ENCODE data around the gene MT1B. TPM values are rescaled to one million over a fixed set of nuclear protein-coding genes. Genes with fewer than 3 reads are reported as not detected.
"Not testable (repeated sequence)": the region's sequence is repeated elsewhere in the genome, so short reads cannot be mapped to it uniquely, and the experiment has no call there.

The MT1B gene
- total RNA-seq, 1 experiment from 2014 or later = not detected

DNA sequence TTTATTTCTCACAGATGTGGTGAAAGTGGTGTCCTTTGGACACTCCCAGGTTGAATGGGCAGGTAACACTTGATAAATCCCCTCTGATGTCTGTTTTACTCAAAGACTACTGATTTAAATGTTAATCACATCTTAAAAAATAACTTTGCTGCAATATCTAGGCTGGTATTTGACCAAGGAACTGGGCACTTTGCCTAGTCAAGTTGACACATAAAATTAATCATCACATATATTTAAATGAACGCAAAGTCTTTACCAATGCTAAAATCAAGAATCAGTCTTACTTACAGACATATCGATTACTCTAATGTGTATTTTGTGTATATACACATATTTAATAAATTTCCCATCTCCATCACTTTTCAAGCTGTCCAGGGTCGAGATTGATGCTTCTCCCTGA, 36.3 kb upstream of the MT1B start:
- H3K27me3 ChIP-seq = no peaks in the 10 kb centered on the region
- no peaks in the 10 kb centered on the region; the same call in 1 of the 2 replicates for H3K9me3 ChIP-seq
- no peak for DNase-seq
- H3K36me3 ChIP-seq = no peaks in the 10 kb centered on the region
- no peak overlapping the region for H3K4me3 ChIP-seq

DNA sequence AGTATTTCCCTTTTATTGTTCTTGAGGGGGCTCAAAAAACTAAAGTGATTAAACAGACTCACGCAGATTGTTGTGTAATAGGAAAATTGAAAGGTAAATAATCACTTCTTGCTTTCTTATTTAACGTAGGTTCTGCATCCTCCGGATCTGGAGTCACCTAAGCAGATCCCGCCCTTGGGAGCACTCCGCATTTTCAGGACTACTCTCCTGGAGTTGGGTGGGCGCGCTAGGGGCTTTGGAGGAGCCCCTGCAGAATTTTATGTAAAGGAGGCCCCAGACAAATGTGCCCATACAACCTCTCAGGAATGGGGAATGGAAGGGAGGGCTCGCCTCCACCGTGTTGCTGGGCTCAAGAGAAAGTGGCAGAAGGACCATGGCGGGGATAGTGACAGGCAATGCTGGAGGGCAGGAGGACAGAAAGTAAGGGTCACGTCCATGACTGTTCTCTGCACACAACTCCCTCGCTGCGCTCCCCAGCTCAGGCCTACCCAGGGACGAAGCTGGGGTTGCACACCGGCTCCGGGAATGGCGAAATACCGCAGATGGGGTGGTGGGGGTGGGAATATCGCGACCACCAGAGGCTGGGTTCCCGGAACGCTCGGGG, 35.0 kb upstream of the MT1B start:
- Histone ChIP-seq H3K4me3 (peak overlapping the region; percentile 44), H3K9me3 (no peaks in the 10 kb centered on the region; the same call in 1 of the 2 replicates), H3K36me3 (no peaks in the 10 kb centered on the region), H3K27me3 (no peaks in the 10 kb centered on the region)
- no peak for DNase-seq

DNA sequence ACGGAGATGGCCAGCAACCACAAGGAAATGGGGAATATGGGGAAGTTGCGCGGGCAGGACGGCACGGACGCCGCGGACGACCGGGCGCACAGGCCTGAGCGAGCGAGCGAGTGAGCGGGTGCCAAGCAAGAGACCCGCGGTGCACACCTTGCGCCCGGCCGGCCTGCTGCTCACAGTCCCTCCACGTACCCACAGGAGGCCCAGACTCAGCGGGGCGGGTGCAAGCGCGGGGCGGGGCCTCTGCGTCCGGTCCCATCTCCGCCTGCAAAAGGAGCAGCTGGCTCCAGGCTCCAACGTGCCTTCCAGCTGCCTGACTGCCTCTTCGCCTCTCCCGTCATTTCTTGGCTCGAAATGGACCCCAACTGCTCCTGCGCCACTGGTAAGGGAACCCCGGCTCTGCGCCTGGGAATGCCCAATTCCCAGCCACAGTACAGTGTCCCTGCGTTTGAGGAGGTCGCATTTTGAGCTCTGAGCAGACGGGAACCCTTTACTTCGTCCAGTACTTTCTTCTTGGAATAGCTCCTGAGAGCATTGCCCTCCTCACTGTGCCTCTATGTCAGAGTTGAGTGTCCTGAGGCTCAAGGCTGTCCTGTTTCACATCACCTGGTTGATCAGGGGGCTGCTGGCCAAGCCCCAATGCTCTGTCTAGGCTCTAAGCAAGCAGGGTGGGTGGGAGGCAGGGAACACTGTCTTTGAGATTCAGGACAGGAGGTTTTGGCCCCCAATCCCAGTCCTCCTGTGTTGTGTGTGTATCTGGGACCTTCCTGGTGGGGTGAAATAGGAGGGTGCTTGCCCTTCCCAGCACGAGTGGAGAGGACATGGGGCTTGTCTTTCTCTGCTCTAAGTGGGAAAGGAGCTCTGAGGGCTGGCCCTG, 34.2 kb upstream of the MT1B start:
- Histone ChIP-seq H3K9me3 (no peaks in the 10 kb centered on the region; the same call in 1 of the 2 replicates), H3K4me3 (peak overlapping the region; percentile 44), H3K27me3 (no peaks in the 10 kb centered on the region), H3K36me3 (no peaks in the 10 kb centered on the region)
- peak; percentile 98 for DNase-seq

DNA sequence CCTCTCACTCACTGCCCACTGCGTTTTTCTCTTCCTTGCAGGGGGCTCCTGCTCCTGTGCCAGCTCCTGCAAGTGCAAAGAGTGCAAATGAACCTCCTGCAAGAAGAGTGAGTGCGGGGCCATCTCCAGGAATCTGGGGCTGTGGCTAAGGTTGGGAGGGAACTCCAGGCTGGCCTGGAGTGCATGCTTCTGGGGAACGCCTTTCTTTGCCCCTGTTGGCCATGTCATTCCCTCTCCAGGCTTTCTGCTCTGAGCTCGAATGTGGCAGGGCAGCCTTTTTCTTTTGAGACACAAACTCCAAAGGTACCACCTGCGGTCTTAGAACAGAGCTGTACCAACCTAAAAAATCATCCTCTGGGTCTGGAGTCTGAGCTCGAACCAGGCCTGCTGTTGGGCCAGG, 33.5 kb upstream of the MT1B start:
- DNase-seq = no peak
- no peaks in the 10 kb centered on the region; the same call in 1 of the 2 replicates for H3K9me3 ChIP-seq
- no peaks in the 10 kb centered on the region for H3K27me3 ChIP-seq
- no peaks in the 10 kb centered on the region for H3K36me3 ChIP-seq
- peak overlapping the region; percentile 44; the same call in 1 of the 2 replicates for H3K4me3 ChIP-seq

DNA sequence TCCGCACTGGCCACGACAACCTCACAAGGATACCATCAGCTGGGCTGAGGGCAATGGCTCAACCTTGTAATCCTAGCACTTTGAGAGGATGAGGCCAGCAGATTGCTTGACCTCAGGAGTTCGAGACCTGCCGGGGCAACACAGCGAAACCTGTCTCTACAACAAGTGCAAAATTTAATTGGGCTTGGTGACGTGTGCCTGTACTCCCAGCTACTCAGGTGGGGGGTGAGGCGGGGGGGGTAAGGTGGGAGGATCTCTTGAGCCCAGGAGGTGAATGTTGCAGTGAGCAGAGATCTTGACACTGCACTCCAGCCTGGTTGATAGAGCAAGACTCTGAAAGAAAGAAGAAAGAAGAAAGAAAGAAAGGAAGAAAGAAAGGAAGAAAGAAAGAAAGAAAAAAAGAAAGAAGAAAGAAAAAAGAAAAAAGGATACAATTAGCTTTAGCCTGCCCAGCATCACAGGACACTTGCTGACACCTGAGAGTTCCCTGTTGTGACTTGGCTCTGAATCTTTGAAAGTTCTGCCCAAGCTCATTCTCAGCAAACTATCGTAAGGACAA, 31.3 kb upstream of the MT1B start:
- no peak for DNase-seq
- no peaks in the 10 kb centered on the region for H3K9me3 ChIP-seq
- H3K27me3 ChIP-seq = no peaks in the 10 kb centered on the region
- no peaks in the 10 kb centered on the region for H3K36me3 ChIP-seq
- no peak overlapping the region for H3K4me3 ChIP-seq

DNA sequence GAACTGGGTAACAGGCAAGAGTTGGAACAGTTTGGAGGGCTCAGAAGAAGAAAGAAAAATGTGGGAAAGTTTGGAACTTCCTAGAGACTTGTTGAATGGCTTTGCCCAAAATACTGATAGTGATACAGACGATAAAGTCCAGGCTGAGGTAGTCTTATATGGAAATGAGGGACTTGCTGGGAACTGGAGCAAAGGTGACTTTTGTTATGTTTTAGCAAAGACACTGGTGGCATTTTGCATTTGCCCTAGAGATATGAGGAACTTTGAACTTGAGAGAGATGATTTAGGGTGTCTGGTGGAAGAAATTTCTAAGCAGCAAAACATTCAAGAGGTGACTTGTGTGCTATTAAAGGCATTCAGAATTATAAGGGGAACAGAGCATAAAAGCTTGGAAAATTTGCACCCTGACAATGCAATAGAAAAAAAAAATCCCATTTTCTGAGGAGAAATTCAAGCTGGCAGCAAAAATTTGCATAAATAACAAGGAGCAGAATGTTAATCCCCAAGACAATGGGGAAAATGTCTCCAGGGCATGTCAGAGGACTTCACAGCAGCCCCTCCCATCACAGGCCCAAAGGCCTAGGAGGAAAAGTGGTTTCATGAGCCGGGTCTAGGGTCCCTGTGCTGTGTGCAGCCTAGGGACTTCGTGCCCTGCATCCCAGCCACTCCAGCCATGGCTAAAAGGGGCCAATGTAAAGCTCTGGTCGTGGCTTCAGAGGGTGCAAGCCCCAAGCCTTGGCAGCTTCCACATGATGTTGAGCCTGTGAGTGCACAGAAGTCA, 29.8 kb upstream of the MT1B start:
- DNase-seq, H3K27me3 ChIP-seq, H3K4me3 ChIP-seq, H3K9me3 ChIP-seq, H3K36me3 ChIP-seq: not testable (repeated sequence)

DNA sequence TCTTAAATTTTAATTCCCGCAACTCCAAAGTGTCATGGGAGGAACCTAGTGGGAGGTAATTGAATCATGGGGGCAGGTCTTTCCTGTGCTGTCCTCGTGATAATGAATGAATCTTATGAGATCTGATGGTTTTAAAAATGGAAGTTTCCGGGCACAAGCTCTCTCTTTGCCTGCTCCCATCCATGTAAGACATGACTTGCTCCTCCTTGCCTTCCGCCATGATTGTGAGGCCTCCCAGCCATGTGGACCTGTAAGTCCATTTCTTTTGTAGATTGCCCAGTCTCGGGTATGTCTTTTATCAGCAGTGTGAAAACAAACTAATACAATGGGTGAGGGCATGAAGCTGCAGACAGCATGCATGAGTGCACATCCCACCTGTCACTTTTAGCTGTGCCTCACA, 28.5 kb upstream of the MT1B start:
- not testable (repeated sequence) for DNase-seq, H3K36me3 ChIP-seq, H3K9me3 ChIP-seq, H3K27me3 ChIP-seq, H3K4me3 ChIP-seq

DNA sequence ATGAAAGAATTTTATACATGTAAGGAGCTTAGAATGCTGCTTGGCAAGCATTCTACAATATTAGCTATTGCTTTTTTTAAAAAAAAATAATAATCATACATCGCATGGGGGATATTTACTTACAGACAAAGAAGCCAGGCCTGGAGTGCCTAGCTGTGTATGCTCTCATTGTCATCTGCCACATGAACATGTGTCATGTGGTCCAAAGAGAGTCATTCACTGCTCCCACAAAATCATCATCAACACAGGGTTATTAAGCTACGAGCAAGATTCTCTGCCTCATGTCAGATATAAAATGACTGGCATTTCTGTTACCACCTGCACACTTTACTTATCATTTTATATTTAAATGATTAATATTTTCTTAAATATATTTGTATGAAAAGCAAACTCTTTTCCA, 28.0 kb upstream of the MT1B start:
- Histone ChIP-seq H3K36me3 (no peaks in the 10 kb centered on the region), H3K4me3 (no peak overlapping the region), H3K9me3 (no peaks in the 10 kb centered on the region), H3K27me3 (no peaks in the 10 kb centered on the region)
- DNase-seq = no peak

DNA sequence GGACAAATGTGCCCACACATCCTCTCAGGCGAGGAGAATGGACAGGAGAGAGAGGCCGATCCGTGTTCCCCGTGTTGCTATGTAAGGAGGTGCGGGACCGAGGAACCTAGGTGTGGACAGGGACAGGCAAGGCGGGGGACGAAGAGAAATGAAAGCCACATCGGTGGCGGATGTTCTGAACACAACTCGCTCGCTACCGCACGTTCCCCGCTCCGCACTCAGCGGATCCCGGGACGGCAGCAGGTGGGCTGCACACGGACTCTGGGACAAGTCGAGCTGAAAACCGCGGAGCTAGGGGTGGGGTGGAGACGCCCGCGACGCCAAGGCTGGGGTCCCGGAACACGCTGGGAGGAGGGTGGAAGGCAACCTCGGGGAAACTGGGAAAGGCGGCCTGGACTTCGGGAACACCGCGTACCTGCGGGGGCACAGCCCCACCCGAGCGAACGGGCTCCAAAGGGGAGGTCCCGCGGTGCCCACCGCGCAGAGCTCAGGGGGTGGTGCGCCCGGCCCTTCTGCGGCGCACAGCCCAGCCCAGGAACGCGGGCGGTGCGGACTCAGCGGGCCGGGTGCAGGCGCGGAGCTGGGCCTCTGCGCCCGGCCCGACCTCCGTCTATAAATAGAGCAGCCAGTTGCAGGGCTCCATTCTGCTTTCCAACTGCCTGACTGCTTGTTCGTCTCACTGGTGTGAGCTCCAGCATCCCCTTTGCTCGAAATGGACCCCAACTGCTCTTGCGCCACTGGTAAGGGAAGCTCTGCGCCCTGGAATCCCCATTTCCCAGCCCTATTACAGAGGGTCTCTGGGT, 26.3 kb upstream of the MT1B start, which contains the start of gene MT1E:
Gene MT1E, plus strand, starts transcription at position 642 of the 803 bp plus-strand sequence. Its CDS starts 71 bp downstream, at position 713.
- peak; percentile 83 for DNase-seq
- peak within 1 kb of the TSS; percentile 49 for H3K4me3 ChIP-seq
- H3K36me3 ChIP-seq = no peaks in the 10 kb centered on the region
- H3K9me3 ChIP-seq = no peaks in the 10 kb centered on the region
- no peaks in the 10 kb centered on the region for H3K27me3 ChIP-seq

DNA sequence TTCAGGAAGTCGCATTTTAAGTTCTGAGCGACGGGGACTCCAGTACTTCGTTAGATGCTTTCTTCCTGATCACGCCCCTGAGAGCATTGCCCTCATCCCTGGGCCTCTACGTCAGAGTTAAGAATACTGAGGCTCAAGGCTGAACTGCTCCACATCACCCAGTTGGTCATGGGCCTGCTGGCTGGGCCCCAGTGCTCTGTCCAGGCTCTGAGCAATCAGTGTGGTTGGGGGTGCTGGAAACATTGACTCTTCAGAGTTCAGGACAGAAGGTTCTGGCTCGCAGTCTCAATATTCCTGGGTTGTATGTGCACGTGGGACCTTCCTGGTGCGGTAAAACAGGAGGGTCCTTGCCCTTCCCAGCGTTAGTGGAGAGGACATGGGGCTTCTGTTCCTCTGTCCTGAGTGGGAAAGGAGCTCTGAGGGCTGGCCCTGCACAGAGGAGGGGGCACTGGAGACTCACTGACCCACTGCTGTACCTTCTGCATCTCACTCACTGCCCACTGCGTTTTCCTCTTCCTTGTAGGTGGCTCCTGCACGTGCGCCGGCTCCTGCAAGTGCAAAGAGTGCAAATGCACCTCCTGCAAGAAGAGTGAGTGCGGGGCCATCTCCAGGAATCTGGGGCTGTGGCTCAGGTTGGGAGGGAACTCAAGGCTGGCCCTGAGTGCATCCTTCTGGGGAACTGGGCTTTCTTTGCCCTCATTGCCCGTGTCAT, 25.6 kb upstream of the MT1B start:
- peak; percentile 99 for DNase-seq
- Histone ChIP-seq H3K9me3 (no peaks in the 10 kb centered on the region), H3K4me3 (peak overlapping the region; percentile 49), H3K27me3 (no peaks in the 10 kb centered on the region), H3K36me3 (no peaks in the 10 kb centered on the region)

DNA sequence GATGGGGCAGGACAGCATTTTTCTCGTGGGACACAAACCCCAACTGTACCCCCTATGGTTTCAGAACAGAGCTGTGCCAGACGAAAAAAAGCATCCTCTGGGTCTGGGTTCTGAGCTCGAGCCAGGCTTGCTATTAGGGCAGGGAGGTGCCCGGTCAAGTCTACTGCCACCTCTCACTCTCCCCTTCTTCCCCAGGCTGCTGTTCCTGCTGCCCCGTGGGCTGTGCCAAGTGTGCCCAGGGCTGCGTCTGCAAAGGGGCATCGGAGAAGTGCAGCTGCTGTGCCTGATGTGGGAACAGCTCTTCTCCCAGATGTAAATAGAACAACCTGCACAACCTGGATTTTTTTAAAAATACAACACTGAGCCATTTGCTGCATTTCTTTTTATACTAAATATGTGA, 25.0 kb upstream of the MT1B start:
- Histone ChIP-seq H3K9me3 (no peaks in the 10 kb centered on the region), H3K4me3 (peak overlapping the region; percentile 49), H3K27me3 (no peaks in the 10 kb centered on the region), H3K36me3 (no peaks in the 10 kb centered on the region)
- no peak for DNase-seq

DNA sequence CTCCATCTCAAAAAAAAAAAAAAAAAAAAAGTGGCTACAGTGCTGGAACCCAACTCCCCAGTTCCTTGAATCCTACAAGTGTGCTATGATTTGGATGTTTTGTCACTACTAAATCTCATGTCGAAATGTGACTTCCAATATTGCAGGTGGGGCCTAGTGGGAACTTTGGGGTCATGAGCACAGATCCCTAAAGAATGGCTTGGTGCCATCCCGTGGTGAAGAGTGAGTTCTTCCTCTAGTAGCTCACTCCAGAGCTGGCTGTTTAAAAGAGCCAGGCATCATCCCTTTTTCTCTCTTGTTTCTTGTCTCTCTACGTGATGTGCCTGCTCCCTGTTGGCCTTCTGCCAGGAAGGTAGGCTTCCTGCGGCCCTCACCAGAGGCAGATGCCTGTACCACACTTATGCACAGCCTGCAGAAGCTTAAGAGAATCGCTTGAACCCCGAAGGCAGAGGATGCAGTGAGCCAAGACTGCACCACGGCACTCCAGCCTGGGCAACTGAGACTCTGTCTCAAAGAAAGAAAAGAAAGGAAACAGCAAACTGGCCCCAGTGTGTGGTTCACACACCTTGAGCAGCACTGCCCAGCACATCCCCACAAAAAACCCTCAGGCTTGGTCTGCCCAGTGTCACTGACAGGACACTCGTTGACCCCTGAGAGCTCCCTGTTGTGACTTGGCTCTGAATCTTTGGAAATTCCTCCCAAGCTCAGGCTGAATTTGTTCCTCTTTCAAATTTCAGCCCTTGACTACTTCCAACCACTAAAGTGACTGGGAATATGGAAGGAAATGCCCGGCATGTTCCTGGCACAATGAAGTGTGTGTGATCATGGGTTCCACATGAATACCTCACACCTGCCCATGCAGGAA, 23.0 kb upstream of the MT1B start:
- Histone ChIP-seq H3K4me3 (no peak overlapping the region), H3K27me3 (no peaks in the 10 kb centered on the region), H3K36me3 (no peaks in the 10 kb centered on the region), H3K9me3 (no peaks in the 10 kb centered on the region)
- DNase-seq = no peak

DNA sequence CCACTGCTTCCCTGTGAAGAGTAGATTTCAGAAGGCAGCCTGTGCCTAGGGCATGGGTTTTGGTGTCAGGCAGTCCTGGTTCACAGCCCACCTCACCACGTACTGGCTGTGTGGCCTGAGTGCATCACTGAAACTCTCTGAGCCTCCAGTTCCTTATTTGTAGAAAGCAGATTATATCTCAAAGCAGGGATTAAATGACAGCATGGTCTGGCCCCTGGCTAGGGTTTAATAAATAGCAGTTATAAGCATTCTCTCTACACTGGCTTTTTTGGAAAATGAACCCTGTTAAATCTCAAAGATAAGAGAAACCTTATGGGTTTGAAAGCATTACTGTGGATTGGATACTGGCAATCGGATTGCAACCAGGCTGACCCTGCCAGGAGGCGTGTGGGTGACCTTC, 22.2 kb upstream of the MT1B start:
- no peak for DNase-seq
- no peak overlapping the region for H3K4me3 ChIP-seq
- no peaks in the 10 kb centered on the region for H3K27me3 ChIP-seq

DNA sequence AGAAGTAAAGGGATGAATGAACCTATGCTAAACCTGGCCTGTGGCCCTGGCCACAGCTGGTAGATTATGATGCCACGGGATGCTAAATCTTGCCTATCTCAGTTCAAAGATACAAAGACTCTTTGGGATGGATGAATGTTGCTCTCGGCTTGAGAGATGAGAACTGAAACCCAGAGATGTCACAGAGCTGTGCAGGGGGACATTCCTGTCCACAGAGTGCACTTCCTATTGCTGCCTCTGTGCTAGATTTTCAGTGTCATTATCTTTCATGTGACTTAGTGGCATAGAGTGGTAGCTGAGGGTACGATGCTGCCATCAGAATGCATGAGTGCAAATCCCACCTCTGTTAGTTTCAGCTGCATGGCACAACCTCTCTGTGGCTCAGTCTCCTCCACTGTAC, 21.6 kb upstream of the MT1B start:
- no peak for DNase-seq
- Histone ChIP-seq H3K4me3 (no peak overlapping the region), H3K27me3 (no peaks in the 10 kb centered on the region), H3K36me3 (no peaks in the 10 kb centered on the region), H3K9me3 (no peaks in the 10 kb centered on the region)

More for the DNA sequence above, 22.2 kb upstream of the MT1B start:
- Histone ChIP-seq H3K36me3 (no peaks in the 10 kb centered on the region), H3K9me3 (no peaks in the 10 kb centered on the region)

DNA sequence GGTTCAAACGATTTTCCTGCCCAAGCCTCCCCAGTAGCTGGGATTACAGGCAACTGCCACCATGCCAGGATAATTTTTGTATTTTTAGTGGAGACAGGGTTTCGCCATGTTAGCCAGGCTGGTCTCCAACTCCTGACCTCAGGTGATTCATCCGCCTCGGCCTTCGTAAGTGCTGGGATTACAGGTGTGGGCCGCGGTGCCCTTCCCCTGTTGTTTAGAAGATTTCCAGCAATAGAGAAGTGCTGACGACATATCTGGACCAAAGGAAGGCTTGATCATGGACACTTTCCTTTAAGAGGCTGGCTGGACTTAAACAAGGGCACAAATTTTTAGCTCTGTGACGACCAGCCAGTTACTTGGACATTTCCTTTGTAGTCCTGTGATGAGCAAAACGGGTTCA, 20.5 kb upstream of the MT1B start:
- DNase-seq = no peak
- H3K27me3 ChIP-seq = no peaks in the 10 kb centered on the region
- H3K9me3 ChIP-seq = no peaks in the 10 kb centered on the region
- no peak overlapping the region for H3K4me3 ChIP-seq
- H3K36me3 ChIP-seq = no peaks in the 10 kb centered on the region
